Ishikawa (cell line): ENCODE results near the gene CBLC.

Source experiments
- CEBPB ChIP-seq: IDR thresholded peaks from 2 replicates; pipeline ENCODE4 v1.6.1; 2012
- CREB1 ChIP-seq: IDR thresholded peaks from 2 replicates; pipeline ENCODE4 v1.6.1; 2012; ENCODE audit warnings: low read depth
- EGR1 ChIP-seq: IDR thresholded peaks from 2 replicates; pipeline ENCODE4 v1.6.1; 2012
- EP300 ChIP-seq: IDR thresholded peaks from 2 replicates; pipeline ENCODE4 v1.6.1; 2012; ENCODE audit warnings: borderline replicate concordance
- FOXM1 ChIP-seq: IDR thresholded peaks from 2 replicates; pipeline ENCODE4 v1.6.1; 2012; ENCODE audit warnings: low read depth, borderline replicate concordance
- NFIC ChIP-seq: IDR thresholded peaks from 2 replicates; pipeline ENCODE4 v1.6.1; 2012
- RAD21 ChIP-seq: IDR thresholded peaks from 2 replicates; pipeline ENCODE4 v1.6.1; 2012; ENCODE audit warnings: low read depth
- TAF1 ChIP-seq: IDR thresholded peaks from 2 replicates; pipeline ENCODE4 v1.6.1; 2012; ENCODE audit warnings: low read depth, mild to moderate bottlenecking
- TCF12 ChIP-seq: IDR thresholded peaks from 2 replicates; pipeline ENCODE4 v1.6.1; 2012; ENCODE audit warnings: low read depth
- TEAD4 ChIP-seq: IDR thresholded peaks from 2 replicates; pipeline ENCODE4 v1.6.1; 2012
- YY1 ChIP-seq: IDR thresholded peaks from 2 replicates; pipeline ENCODE4 v1.6.1; 2012; ENCODE audit warnings: low read depth
- ZBTB7A ChIP-seq: IDR thresholded peaks from 2 replicates; pipeline ENCODE4 v1.6.1; 2012; ENCODE audit warnings: low read depth
- TF ChIP-seq, protein P1 (sequence below): IDR thresholded peaks from 2 replicates; pipeline ENCODE4 v1.6.1; 2012
- TF ChIP-seq, protein P2 (sequence below): IDR thresholded peaks from 2 replicates; pipeline ENCODE4 v1.6.1; 2012; ENCODE audit warnings: low read depth, mild to moderate bottlenecking
- TF ChIP-seq, protein P3 (sequence below): IDR thresholded peaks from 2 replicates; pipeline ENCODE4 v1.6.1; 2012

Gene CBLC

DNA sequence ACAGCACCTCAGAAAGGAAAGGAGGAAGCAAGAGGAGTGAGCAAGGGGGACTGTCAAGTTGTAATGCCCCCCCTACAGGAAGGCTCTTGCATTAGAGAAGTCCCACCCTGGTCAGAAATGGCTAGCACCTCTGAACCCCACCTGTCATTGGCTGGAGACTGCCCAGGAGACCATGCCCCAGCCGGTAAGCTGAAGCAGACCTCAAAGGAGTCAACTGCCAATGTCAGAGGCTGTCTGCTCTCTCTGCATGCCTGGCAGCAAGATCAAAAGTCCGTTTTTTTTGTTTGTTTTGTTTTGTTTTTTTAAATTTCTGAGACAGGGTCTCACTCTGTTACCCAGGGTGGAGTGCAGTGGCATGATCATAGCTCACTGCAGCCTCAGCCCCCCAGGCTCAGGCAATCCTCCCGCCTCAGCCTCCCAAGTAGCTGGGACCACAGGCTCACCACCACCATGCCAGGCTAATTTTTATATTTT, 37.3 kb upstream of the CBLC start:
- no peak for TF ChIP-seq FOXM1
- no peak for TF ChIP-seq EGR1
- TF ChIP-seq, protein P1, sequence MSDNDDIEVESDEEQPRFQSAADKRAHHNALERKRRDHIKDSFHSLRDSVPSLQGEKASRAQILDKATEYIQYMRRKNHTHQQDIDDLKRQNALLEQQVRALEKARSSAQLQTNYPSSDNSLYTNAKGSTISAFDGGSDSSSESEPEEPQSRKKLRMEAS, result no peak
- TF ChIP-seq EP300, result no peak
- TF ChIP-seq, protein P2, sequence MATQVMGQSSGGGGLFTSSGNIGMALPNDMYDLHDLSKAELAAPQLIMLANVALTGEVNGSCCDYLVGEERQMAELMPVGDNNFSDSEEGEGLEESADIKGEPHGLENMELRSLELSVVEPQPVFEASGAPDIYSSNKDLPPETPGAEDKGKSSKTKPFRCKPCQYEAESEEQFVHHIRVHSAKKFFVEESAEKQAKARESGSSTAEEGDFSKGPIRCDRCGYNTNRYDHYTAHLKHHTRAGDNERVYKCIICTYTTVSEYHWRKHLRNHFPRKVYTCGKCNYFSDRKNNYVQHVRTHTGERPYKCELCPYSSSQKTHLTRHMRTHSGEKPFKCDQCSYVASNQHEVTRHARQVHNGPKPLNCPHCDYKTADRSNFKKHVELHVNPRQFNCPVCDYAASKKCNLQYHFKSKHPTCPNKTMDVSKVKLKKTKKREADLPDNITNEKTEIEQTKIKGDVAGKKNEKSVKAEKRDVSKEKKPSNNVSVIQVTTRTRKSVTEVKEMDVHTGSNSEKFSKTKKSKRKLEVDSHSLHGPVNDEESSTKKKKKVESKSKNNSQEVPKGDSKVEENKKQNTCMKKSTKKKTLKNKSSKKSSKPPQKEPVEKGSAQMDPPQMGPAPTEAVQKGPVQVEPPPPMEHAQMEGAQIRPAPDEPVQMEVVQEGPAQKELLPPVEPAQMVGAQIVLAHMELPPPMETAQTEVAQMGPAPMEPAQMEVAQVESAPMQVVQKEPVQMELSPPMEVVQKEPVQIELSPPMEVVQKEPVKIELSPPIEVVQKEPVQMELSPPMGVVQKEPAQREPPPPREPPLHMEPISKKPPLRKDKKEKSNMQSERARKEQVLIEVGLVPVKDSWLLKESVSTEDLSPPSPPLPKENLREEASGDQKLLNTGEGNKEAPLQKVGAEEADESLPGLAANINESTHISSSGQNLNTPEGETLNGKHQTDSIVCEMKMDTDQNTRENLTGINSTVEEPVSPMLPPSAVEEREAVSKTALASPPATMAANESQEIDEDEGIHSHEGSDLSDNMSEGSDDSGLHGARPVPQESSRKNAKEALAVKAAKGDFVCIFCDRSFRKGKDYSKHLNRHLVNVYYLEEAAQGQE, result no peak
- TF ChIP-seq TEAD4, result no peak
- TF ChIP-seq CEBPB, result no peak
- no peak for TF ChIP-seq TCF12

DNA sequence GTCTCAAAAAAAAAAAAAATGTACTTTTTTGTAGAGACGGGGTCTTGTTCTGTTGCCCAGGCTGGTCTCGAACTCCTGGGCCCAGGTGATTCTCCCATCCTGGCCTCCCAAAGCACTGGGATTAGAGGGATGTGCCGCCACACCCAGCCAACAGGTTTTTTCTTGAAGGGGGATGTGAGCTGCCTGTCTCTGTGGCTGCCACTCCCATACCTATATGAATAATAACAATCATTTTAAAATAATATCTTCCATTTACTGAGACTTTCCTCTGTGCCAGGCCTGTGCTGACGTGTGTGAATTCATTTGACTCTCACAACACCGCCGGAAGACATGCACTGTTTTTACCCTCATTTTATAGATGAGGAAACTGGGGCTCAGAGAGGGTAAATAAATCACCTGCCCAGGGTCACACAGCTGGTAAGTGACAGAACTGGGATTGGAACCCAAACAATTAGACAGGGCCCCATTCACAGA, 36.4 kb upstream of the CBLC start:
- TF ChIP-seq EP300, result no peak
- no peak for TF ChIP-seq TAF1
- no peak for TF ChIP-seq FOXM1
- no peak for TF ChIP-seq YY1
- TF ChIP-seq, protein P2, result no peak
- TF ChIP-seq, protein P3, sequence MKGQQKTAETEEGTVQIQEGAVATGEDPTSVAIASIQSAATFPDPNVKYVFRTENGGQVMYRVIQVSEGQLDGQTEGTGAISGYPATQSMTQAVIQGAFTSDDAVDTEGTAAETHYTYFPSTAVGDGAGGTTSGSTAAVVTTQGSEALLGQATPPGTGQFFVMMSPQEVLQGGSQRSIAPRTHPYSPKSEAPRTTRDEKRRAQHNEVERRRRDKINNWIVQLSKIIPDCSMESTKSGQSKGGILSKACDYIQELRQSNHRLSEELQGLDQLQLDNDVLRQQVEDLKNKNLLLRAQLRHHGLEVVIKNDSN, result no peak
- no peak for TF ChIP-seq NFIC
- no peak for TF ChIP-seq TCF12
- TF ChIP-seq EGR1, result no peak
- TF ChIP-seq CEBPB, result no peak
- TF ChIP-seq TEAD4, result no peak
- no peak for TF ChIP-seq CREB1
- TF ChIP-seq RAD21, result no peak
- TF ChIP-seq, protein P1, result no peak

DNA sequence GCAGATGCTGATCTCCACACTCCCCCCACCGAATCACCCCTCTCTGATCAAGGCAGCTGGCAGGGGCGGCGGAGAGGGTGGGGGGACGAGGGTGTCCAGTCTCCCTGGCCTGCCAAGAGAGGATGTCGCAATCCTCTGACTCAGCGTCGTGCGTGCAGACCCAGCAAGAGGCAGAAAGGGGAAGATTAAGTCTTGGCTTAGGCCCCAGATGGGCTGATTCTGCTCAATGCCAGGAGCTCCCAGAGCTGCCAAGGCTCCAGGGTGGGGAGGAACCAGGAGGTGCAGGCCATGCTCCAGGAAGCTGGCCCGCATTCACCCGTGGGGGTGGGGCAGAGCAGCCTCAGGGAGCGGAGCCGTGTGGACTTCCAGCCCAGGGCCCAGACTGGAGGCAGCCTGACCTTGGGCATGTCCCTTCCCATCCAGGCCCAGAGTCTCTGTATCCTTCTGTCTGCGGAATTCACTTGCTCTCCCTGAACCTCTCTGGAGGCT, 35.8 kb upstream of the CBLC start:
- TF ChIP-seq, protein P2, result no peak
- peak; percentile 99 for TF ChIP-seq NFIC
- TF ChIP-seq EP300, result peak; percentile 96
- peak; percentile 96 for TF ChIP-seq TCF12
- TF ChIP-seq, protein P1, result peak; percentile 80
- TF ChIP-seq ZBTB7A, result no peak; the same call in 1 of the 2 replicates
- TF ChIP-seq CEBPB, result peak; percentile 100
- no peak for TF ChIP-seq EGR1
- TF ChIP-seq YY1, result peak; percentile 69; the same call in 1 of the 2 replicates
- TF ChIP-seq, protein P3, result peak; percentile 59; the same call in 1 of the 2 replicates
- peak; percentile 87 for TF ChIP-seq TEAD4
- TF ChIP-seq CREB1, result peak; percentile 21; the same call in 1 of the 2 replicates
- peak; percentile 77 for TF ChIP-seq FOXM1
- TF ChIP-seq RAD21, result peak; percentile 34; the same call in 1 of the 2 replicates
- TF ChIP-seq TAF1, result 0 out of 2 replicates have a peak, but pooled peaks have one; percentile 43

DNA sequence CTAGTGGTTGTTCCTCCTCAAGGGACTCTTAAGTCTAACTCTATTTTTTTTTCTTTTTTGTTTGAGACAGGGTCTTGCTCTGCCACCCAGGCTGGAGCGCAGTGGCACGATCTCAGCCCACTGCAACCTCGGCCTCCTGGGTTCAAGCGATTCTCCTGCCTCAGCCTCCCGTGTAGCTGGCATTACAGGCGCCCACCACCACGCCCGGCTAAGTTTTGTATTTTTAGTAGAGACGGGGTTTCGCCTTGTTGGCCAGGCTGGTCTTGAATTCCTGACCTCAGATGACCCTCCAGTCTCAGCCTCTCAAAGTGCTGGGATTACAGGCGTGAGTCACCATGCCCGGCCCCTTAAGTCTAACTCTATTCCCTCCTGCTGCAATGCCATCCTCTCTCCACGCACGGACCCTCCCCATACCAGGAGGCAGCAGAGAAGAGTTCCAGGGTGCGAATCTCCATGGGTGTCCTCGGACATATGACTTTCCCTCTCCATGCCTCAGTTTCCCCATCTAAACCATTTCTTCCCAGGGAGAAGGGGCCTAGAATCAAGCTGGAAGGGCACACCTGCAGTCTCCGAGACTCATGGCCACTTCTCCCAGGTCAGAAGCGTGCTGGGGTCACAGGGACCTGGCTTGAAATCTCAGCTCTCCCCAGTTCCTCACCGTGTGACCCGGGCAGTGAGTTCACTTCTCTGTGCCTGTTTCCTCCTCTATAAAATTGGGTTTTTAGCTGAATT, 35.2 kb upstream of the CBLC start:
- TF ChIP-seq YY1, result no peak
- TF ChIP-seq TAF1, result no peak
- TF ChIP-seq EP300, result peak; percentile 53; the same call in 1 of the 2 replicates
- TF ChIP-seq TEAD4, result 0 out of 2 replicates have a peak, but pooled peaks have one; percentile 24
- TF ChIP-seq, protein P2, result no peak
